ENCODE results near the gene PRRC2B. TPM values are rescaled to one million over a fixed set of nuclear protein-coding genes. Genes with fewer than 3 reads are reported as not detected.

The PRRC2B gene
- total RNA-seq, result 10 to 100 TPM; 59.9 to 60.9 TPM

DNA sequence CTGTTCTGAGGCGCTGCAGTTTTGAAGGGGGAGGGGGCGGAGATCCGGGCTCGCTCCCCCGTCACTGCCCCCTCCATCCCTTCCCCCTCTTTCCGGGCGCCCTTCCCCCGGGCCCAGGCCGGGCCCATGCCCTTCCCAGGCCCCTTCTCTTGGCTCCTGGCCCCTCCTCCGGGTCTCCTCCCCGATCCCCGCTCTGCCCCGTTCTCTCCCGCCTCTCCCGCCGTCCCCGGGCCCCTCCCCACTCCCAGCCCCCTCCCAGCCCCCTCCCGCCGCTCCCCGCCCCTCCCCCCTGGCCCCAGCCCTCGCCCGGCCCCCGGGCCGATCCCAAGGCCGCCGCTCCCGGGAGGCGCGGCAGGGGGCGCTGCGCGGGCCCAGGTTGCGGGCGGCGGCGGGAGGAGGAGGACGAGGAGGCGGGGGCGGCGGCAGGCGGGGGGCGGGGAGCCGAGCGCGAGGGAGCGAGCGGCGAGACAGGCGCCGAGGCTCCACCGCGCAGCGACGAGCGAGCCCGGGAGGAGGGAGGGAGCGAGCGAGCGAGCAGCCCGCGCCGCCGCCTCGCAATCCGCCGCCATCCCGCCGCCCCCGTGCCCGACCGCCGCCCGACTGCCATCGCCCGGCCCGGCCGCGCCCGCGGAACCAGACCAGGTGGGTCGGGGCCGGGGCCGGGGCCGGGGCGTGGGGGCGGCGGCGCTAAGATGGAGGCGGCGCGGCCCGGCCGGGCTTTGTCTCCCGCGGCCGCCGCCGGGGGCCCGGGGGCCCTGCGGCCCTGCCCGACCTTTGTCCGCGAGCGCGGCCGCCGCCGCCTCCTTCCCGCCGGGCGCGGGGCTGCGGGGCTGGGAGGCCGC lies at the start of gene PRRC2B:
PRRC2B (plus strand) TSS at position 465 of the 842 bp plus-strand sequence. CDS start 36,059 bp downstream, outside the sequence.

DNA sequence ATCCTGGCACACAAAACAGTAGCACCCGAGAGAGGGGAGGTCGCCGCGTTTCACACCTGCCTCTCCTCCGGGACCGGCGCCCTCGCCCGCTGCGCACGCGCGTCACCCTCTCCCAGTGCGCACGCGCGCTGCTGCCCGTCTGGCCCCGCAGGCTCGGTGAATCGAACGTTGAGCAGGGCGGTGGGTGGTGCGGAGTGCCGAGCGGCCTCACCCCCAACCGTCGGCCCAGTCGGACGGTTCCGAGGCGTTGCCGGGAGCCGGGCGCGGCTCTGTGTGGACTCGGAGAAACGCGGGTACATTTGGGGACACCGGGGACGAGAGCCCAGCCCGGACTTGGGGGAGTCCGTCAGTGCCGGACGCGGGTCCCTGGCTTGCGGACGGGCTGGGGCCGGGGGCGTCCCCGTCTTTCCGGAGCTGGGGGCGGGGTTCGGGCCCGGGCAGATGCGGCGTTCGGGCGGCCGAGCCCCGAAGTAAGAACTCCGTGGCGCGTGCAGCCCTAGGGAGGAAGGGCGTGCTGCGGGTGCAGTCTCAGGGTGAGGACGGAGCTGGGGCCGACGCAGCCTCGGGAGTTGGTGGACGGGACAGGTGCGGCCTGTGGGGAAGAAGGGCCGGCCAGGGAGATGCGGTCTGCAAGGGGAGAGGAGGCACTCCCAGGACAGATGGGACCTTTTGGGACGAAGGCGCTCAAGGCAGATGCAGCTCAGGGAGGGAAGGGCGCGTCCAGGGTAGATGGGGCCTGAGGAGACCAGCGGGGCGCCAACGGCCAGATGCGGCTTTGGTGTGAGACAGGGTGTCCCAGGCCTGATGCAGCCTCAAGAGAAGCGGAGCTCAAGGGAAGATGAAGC lies 109.1 kb downstream of the PRRC2B start, which contains the start of gene POMT1:
POMT1 (plus strand) TSS at position 138 of the 845 bp plus-strand sequence. CDS start 1,301 bp downstream, outside the sequence.

DNA sequence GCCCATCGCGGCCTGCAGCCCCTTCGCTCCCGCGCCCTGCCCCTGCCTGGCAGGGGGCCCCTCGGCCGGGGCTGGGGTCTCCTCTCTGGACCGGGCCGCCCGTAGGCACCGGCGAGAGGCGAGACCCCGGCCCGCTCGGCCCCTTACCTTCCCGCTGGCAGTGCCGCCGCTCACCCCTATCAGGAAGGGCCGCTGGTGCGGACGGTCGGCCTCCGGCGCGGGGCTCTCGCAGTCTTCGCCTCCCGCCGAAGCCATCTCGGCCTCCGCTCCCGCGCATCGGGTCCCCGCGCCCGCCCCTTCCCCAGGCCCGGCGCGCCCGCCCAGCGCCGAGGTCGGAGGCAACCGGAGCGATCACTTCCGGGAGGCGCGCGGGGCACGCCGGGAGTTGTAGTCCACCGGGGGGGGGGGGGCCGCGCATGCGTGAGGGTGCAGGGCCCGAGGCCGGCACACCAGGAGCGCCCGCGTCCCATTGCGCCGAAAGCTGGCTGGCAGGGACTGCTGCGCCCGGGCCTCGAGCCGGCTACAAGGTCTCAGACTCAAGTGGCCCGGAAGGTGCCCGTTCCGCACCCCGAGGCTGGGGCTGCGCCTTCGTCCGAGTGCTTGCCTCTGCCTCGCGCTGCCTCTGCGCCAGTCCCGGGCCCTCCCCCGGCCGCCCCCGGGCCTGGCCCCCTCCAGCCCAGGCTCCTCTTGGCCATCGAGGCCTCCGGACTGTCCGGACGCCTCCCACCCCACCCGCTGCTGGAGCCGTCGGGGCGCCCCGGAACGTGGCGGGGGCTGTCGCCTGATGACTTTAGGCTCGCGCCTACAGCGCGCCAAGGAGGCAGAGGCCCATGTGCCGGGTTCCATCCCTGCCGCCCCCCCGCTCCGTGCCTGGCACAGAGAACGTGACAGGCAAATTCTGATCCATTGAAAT lies 137.3 kb downstream of the PRRC2B start, which contains the start of gene UCK1:
UCK1 (minus strand) TSS at position 344 of the 913 bp plus-strand sequence; CDS start at position 255, 89 bp downstream.

DNA sequence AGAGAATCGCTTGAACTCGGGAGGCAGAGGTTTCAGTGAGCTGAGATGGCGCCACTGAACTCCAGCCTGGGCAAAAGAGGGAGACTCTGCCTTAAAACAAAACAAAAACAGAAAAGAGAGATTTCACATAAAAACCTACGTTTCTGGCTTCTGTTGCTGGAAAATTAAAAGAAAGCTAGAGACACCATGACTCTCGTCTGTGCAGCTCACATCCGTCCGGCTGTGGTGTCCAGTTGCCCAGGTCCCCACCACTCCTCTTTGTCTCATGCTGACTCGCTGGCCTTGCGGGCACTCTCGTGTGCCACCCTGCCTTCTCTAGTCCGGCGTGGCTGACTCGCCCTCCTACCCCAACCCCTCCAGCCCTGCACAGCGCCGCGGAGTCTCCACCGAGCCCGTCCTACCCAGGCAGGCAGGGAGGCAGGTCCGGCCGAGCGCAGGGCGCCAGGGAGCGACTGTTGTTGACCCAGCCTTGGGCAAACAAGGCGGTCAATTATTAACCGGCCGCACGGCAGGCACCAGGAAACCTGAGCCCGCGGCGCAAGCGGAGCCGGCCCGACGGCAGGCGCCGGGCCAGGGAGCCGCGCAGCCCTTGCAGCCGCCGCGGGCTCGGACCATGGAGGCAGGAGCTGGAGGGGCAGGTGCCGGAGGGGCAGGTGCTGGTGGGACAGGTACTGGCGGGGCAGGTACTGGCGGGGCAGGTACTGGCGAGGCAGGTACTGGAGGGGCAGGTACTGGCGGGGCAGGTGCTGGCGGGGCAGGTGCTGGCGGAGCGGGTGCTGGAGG lies 151.3 kb downstream of the PRRC2B start, which contains the start of gene PRRT1B:
PRRT1B (plus strand) TSS at position 521 of the 783 bp plus-strand sequence; CDS start at position 614, 93 bp downstream.

Small RNAs within 50 kb of the gene (small RNA-seq; reads per million reads assigned to genes)
- gene SNORD62A (1.1 to 1.5 reads per million in 2 donors), gene SNORD62B (3.5 to 3.6 reads per million in 2 donors)

Other genes with a start within 250 kb of the PRRC2B start
- gene FAM78A, start 117.6 kb upstream of the PRRC2B start, total RNA-seq, result 1 to 10 TPM; 6.3 to 7.6 TPM
- 10 to 100 TPM in 1 of 2 donors, 1 to 10 TPM in 1; 4.7 to 13.4 TPM for gene PLPP7, start 104.4 kb upstream of the PRRC2B start, total RNA-seq
- gene POMT1, start 108.8 kb downstream of the PRRC2B start, total RNA-seq, result 10 to 100 TPM; 22.0 to 22.4 TPM
- 10 to 100 TPM; 42.0 to 42.3 TPM for gene UCK1, start 137.2 kb downstream of the PRRC2B start, total RNA-seq
- not detected for gene PRRT1B, start 151.4 kb downstream of the PRRC2B start, total RNA-seq

All from melanocyte of skin (primary cell).